NCI-H524 (cell line): ENCODE measurements around the gene RPTOR.

ENCODE experiments used
- DNase-seq, 2 experiments: peaks; one replicate each; lab custom pipeline; 2025; lab: John Stamatoyannopoulos, UW

Gene RPTOR

GRCh38 chr17:80961541-80962330 lies 417.1 kb downstream of the RPTOR start:
- no peak for DNase-seq

GRCh38 chr17:80962356-80963329 lies 418.0 kb downstream of the RPTOR start:
- no peak for DNase-seq

- DNase-seq, result no peak
Measured at GRCh38 chr17:80963812-80964543, 419.3 kb downstream of the RPTOR start.

- no peak for DNase-seq
Measured at GRCh38 chr17:80964544-80964856, 419.9 kb downstream of the RPTOR start.

GRCh38 chr17:80964859-80965580 lies 420.4 kb downstream of the RPTOR start:
- no peak for DNase-seq

- DNase-seq, result no peak
Measured at GRCh38 chr17:80965606-80966005, 421.0 kb downstream of the RPTOR start.

- no peak for DNase-seq
Measured at GRCh38 chr17:80967404-80967872, 422.8 kb downstream of the RPTOR start.

GRCh38 chr17:80968602-80969029 lies 424.0 kb downstream of the RPTOR start:
- peak; percentile 87 to 90 for DNase-seq

- DNase-seq, result peak; percentile 63 to 81
Measured at GRCh38 chr17:80969030-80969673, 424.5 kb downstream of the RPTOR start.

GRCh38 chr17:80969674-80970043 lies 425.0 kb downstream of the RPTOR start:
- no peak for DNase-seq

GRCh38 chr17:80970044-80970761 lies 425.6 kb downstream of the RPTOR start:
- peak; percentile 92 to 95 for DNase-seq

GRCh38 chr17:80970762-80971703 lies 426.4 kb downstream of the RPTOR start:
- DNase-seq, result no peak

- DNase-seq, result no peak
Measured at GRCh38 chr17:80971704-80972304, 427.2 kb downstream of the RPTOR start.

- DNase-seq, result no peak
Measured at GRCh38 chr17:80976701-80977100, 432.1 kb downstream of the RPTOR start.

- no peak for DNase-seq
Measured at GRCh38 chr17:80977172-80977571, 432.5 kb downstream of the RPTOR start.

- DNase-seq, result no peak
Measured at GRCh38 chr17:80978499-80979497, 434.2 kb downstream of the RPTOR start.

- DNase-seq, result no peak
Measured at GRCh38 chr17:80979547-80980378, 435.1 kb downstream of the RPTOR start.
